ENCODE data around the gene VIPR2.

DNA sequence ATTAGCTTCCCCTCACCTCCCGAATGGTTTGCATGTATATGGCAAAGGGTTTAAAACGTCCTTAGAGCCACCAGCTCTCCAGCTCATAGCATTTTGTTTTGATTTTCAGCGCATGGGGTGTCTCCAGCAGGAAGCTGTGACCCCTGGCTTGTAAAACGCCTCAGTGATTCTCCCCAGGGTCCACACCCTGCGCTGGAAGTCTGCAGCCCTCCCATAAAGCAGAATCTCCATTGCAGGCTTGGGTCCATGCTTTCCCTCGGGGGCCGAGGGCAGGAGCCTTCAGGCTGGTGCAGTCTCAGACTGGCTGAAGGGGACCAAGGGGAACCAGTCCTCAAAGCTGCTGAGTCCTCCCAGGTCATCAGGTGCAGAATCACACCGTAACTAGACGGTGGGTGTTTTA is 109.7 kb downstream of the VIPR2 start:
- TF ChIP-seq, protein P1, sequence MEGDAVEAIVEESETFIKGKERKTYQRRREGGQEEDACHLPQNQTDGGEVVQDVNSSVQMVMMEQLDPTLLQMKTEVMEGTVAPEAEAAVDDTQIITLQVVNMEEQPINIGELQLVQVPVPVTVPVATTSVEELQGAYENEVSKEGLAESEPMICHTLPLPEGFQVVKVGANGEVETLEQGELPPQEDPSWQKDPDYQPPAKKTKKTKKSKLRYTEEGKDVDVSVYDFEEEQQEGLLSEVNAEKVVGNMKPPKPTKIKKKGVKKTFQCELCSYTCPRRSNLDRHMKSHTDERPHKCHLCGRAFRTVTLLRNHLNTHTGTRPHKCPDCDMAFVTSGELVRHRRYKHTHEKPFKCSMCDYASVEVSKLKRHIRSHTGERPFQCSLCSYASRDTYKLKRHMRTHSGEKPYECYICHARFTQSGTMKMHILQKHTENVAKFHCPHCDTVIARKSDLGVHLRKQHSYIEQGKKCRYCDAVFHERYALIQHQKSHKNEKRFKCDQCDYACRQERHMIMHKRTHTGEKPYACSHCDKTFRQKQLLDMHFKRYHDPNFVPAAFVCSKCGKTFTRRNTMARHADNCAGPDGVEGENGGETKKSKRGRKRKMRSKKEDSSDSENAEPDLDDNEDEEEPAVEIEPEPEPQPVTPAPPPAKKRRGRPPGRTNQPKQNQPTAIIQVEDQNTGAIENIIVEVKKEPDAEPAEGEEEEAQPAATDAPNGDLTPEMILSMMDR (conservative IDR thresholded peaks at IDR 0.05; ENCODE audit: low read depth, low read length): no peak
- no peak for TF ChIP-seq EZH2 (IDR thresholded peaks at IDR 0.05; ENCODE audit: borderline replicate concordance, low read depth, low read length, poor library complexity, severe bottlenecking)
